ENCODE data around the gene DSTYK.
"Not testable (repeated sequence)": the region's sequence is repeated elsewhere in the genome, so short reads cannot be mapped to it uniquely, and the experiment has no call there.

Gene DSTYK

DNA sequence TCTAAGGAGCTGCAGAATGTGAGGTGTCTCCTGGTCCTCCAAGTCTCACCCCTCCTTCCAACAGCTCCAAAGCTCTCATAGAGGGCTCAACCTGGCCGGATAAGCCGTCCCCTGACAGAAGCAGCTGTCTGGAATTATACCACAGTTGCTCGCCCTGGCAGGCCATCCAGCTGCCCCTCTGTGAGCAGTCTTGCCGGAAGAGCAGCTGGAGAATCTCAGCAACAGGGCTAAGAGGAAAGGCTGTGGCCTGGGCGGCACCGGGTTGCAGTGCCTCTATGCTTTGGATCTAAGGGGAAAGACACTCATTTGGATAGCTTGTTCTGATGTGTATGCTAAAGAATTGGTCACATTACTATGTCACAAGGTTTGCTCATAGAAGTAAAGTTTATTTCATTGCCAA lies 28.6 kb upstream of the DSTYK start:
- DNase-seq (ENCODE audit: low spot score), result peak; percentile 61

- DNase-seq (ENCODE audit: low spot score), result no peak
These were observed 27.6 kb upstream of the DSTYK start for GRCh38 chr1:205239078-205239477.

DNA sequence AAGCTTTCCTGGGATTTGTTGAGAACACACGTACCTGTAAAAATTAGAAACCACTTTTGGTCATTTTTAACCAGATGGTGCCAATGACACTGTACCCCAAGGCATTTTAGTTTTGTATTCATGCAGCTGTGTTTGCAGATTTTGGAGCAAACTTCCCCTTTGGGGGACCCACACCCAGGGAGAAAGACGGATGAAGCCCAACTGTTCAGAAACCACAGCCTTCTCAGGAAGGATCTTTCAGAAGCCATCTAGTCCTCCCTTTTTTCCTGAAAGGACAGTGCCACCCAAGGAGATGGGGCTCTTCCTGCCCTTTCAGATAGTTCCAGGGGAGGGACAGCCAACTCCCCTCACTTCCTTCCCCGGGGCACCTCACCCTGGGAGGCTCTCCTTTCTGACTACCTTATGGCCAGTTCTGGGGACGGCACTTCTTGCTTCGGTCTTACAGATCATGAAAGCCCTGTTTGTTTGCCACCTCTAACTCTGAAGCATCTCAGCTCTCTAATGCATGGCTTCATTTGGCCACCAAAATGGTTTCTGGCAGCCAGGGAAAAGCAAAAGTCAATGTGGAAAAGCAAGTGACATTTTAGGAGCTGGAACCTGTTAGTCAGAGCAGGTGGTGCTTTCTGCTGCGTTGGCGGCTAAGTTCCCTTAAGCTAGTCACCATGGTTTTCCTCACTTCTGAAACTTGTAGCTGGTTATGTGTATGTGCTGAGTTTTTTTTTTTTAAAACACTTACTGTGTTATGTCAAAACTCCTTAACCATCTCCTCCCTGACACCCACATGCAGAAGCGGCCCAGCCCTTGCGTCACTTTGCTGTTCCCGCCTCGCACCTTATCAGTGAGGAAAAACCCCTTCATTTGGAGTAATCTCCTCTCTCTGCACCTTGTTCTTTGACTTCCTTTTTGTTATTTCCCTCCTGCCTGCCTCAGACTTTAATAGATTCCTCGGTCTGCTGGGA lies 26.3 kb upstream of the DSTYK start:
- no peak for DNase-seq (ENCODE audit: low spot score)

GRCh38 chr1:205236951-205237475 lies 25.5 kb upstream of the DSTYK start:
- no peak for DNase-seq (ENCODE audit: low spot score)

GRCh38 chr1:205236526-205236925 lies 25.0 kb upstream of the DSTYK start:
- DNase-seq (ENCODE audit: low spot score), result no peak

- no peak for DNase-seq (ENCODE audit: low spot score)
These were observed 24.4 kb upstream of the DSTYK start for GRCh38 chr1:205235951-205236350.

DNA sequence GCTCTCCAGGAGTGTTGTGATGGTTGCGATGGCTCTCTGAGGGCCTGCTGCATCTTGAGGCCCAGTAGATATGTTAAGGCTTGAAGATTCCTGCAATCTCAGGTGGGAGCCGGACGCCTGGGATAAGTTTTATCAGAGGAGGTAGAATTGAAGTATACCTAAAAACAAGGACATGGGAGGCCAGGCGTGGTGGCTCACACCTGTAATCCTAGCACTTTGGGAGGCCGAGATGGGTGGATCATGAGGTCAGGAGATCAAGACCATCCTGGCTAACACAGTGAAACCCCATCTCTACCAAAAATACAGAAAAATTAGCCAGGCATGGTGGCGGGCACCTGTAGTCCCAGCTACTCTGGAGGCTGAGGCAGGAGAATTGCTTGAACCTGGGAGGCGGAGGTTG lies 22.5 kb upstream of the DSTYK start:
- DNase-seq (ENCODE audit: low spot score), result not testable (repeated sequence)

- DNase-seq (ENCODE audit: low spot score), result no peak
These were observed 21.5 kb upstream of the DSTYK start for GRCh38 chr1:205232945-205233397.

GRCh38 chr1:205232127-205232820 lies 20.8 kb upstream of the DSTYK start:
- no peak for DNase-seq (ENCODE audit: low spot score)

GRCh38 chr1:205230982-205231381 lies 19.5 kb upstream of the DSTYK start:
- no peak for DNase-seq (ENCODE audit: low spot score)

DNA sequence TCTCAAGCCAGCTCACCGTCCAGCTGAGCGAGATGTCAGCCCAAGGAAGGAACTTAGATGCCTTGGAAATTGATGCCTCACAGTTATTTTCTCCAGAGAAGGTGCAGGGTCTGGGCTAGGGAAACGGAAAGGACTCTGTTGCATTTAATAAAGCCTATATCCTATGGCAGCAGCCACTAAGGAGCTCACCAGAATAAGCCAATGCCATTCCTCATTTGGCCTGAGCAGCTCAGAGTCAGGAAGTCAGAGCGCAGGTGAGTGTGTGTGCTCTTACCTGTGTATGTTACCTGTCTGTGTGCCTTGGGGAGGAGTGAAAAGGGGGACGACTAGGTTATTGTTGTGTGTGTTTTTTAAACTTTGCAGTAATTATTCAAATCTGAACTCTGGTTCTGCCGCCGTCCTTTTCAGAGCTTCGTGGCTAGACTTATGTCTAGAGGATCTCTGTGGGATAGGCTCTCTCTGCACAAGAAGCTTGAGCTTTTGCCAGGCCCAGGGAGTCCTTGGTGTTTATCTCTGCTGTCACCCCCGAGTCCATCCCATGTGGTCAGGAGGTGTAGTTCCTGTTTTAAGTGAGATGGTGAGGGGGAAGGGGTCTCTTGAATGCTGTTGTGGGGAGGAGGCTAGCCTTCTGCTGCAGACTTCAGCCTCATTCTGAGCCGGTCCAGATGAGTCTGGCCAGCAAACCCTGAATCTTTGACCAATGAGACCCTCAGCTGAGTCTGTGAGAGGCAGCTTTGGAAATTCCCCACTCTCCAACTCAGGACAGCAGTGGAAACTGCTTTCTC lies 18.6 kb upstream of the DSTYK start:
- no peak for DNase-seq (ENCODE audit: low spot score)

DNA sequence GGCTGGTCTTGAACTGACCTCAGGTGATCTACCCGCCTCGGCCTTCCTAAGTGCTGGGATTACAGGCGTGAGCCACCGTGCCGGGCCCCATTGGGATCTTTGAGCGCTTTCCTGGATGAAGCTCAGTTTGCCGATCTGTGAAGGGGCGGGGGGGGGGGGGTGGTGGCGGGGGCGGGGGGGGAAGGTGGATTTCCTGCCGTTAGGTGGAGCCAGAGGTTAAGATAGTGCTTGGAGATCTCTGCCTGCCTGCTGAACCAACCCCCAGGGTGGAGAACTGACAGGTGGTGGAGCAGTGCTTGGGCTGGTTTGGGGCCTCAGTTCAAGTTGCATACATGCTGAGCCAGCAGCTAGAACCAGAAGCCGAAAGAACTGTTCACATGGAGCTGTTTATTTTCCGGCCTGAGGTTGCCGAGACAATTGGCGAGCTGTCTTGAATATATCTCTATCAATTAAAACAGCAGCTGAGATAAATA lies 17.9 kb upstream of the DSTYK start:
- peak; percentile 93 for DNase-seq (ENCODE audit: low spot score)

- no peak for DNase-seq (ENCODE audit: low spot score)
These were observed 16.6 kb upstream of the DSTYK start for GRCh38 chr1:205228093-205228521.

DNA sequence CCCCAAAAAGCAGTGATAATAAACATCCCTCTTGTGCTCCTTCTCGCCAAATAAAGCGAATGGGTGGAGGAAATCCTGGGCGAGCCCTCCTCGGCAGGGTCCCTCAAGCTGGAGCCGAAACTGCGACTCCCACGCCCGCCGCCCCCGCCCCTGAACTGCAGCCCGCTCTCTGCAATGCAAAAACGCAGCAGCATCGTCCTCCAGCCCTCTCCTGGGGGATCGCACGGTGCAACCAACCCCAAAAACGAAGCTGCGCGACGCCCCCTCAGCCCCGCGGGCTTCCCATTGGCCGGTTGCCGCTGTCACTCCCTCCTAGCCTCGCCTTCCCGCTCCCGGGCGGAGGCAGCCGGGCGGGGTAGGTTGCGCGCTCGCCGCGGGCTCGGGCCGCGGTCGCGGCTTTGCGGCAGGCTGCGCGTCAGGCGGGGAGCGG lies 16.1 kb upstream of the DSTYK start, which contains the start of gene TMCC2:
TSS of gene TMCC2 (plus strand) at position 363 of the 430 bp plus-strand sequence. CDS start 619 bp downstream, outside the sequence.
- peak; percentile 100 for DNase-seq (ENCODE audit: low spot score)

- DNase-seq (ENCODE audit: low spot score), result no peak
These were observed 15.5 kb upstream of the DSTYK start for GRCh38 chr1:205226868-205227583.

- no peak for DNase-seq (ENCODE audit: low spot score)
These were observed 14.6 kb upstream of the DSTYK start for GRCh38 chr1:205225901-205226765.

DNA sequence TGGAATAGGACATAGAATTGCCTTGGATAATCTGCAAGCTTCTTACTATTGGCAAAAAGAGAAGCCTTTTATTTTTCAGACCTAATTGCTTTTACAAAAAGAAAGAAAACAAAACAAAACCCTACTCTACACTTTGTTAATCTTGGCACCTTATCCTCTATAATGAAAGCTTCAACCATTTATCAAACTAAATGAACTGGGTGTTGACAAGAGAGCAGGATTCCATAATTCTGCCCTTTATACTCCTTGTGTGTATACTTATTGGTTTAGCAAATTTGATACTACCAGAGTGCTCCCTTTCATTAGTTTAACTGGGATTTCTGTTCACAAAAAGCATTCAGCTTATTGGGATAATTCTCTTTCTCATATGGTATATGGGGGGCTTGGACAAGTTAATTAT lies 13.2 kb upstream of the DSTYK start:
- no peak for DNase-seq (ENCODE audit: low spot score)

DNA sequence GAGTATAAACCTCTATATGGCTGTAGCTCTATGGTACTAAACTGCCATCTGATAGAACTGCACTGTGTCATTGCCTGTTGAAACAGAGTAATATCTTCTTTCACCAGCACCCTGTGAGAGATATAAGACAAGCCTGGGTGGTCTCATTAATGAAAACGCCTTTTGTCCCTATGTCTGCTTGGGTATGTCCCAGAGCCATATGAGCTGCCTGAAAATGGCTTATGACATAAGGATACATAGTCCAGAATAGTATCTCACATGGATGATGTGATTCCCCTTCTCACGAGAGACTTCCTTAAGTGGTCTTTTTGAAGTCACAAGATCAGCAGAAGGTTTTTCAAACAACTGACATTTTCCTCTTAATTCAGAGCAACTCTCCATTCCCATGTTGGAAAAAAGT lies 8.9 kb upstream of the DSTYK start:
- DNase-seq (ENCODE audit: low spot score), result no peak

GRCh38 chr1:205217418-205217817 lies 5.9 kb upstream of the DSTYK start:
- no peak for DNase-seq (ENCODE audit: low spot score)

GRCh38 chr1:205216588-205216987 lies 5.1 kb upstream of the DSTYK start:
- DNase-seq (ENCODE audit: low spot score), result no peak

All from D341Med (cell line).